Astrocyte (in vitro differentiated cells and primary cell): ENCODE results near the gene CST3. TPM values are rescaled to one million over a fixed set of nuclear protein-coding genes. Genes with fewer than 3 reads are reported as not detected.

Experiments
- DNase-seq: peaks from one replicate; pipeline ENCODE4 v3.0.0-alpha.2; 2010; ENCODE audit warnings: low read depth
- FAIRE-seq: peaks from 2 replicates; lab custom pipeline; 2011; peaks lifted over from hg19 to GRCh38; lab: Jason Lieb, UNC
- H2AFZ ChIP-seq: 2 replicates; pipeline ENCODE4 v1.6.0; 2012; ENCODE audit warnings: low read depth, low read length, inconsistent platforms
- H3K27ac ChIP-seq: 2 replicates; pipeline ENCODE4 v1.5.1; 2011; ENCODE audit warnings: low read depth, low read length, inconsistent platforms
- H3K27me3 ChIP-seq: 2 replicates; pipeline ENCODE4 v1.6.0; 2011; ENCODE audit warnings: low read length, inconsistent platforms; ENCODE audit not compliant: insufficient read depth
- H3K36me3 ChIP-seq: 2 replicates; pipeline ENCODE4 v1.5.1; 2011; ENCODE audit warnings: low read length, inconsistent platforms; ENCODE audit not compliant: insufficient read depth
- H3K4me1 ChIP-seq: 2 replicates; pipeline ENCODE4 v1.5.1; 2011; ENCODE audit warnings: low read length, inconsistent platforms; ENCODE audit not compliant: insufficient read depth
- H3K4me2 ChIP-seq: 2 replicates; pipeline ENCODE4 v1.6.0; 2012; ENCODE audit warnings: low read length, inconsistent platforms
- H3K4me3 ChIP-seq: 2 replicates; pipeline ENCODE4 v1.5.1; 2011; ENCODE audit warnings: low read depth, mild to moderate bottlenecking, low read length, inconsistent platforms; ENCODE audit not compliant: insufficient read depth
- H3K79me2 ChIP-seq: 2 replicates; pipeline ENCODE4 v1.6.0; 2012; ENCODE audit warnings: mild to moderate bottlenecking, low read length, inconsistent platforms; ENCODE audit not compliant: insufficient read depth
- H3K9ac ChIP-seq: 2 replicates; pipeline ENCODE4 v1.6.0; 2012; ENCODE audit warnings: mild to moderate bottlenecking, low read length, inconsistent platforms
- H3K9me3 ChIP-seq: 2 replicates; pipeline ENCODE4 v1.5.1; 2012; ENCODE audit warnings: low read depth, mild to moderate bottlenecking, low read length, inconsistent platforms; ENCODE audit not compliant: insufficient read depth
- H4K20me1 ChIP-seq: 2 replicates; pipeline ENCODE4 v1.6.0; 2012; ENCODE audit warnings: low read length, inconsistent platforms; ENCODE audit not compliant: insufficient read depth
- H3K27ac Mint-ChIP-seq: one replicate; pipeline ENCODE4 v1.8.0; 2021; ENCODE audit warnings: mild to moderate bottlenecking, mixed read lengths; ENCODE audit not compliant: unreplicated experiment
- H3K27me3 Mint-ChIP-seq: one replicate; pipeline ENCODE4 v1.8.0; 2021; ENCODE audit warnings: low read depth, mixed read lengths; ENCODE audit not compliant: unreplicated experiment
- H3K36me3 Mint-ChIP-seq: one replicate; pipeline ENCODE4 v1.8.0; 2021; ENCODE audit warnings: low read depth, mixed read lengths; ENCODE audit not compliant: unreplicated experiment
- H3K4me1 Mint-ChIP-seq: one replicate; pipeline ENCODE4 v1.8.0; 2021; ENCODE audit warnings: low read depth, mixed read lengths; ENCODE audit not compliant: unreplicated experiment
- H3K4me3 Mint-ChIP-seq: one replicate; pipeline ENCODE4 v1.8.0; 2021; ENCODE audit warnings: mild to moderate bottlenecking, moderate library complexity, mixed read lengths; ENCODE audit not compliant: unreplicated experiment
- H3K9me3 Mint-ChIP-seq: one replicate; pipeline ENCODE4 v1.8.0; 2021; ENCODE audit warnings: mild to moderate bottlenecking, mixed read lengths; ENCODE audit not compliant: unreplicated experiment
- CTCF ChIP-seq: IDR thresholded peaks from 2 replicates; pipeline ENCODE4 v1.5.1; 2011; ENCODE audit warnings: low read depth, mild to moderate bottlenecking, inconsistent platforms, low read length, moderate library complexity; ENCODE audit not compliant: insufficient read depth
- EZH2 ChIP-seq: IDR thresholded peaks from 2 replicates; pipeline ENCODE4 v1.6.1; 2012; ENCODE audit warnings: mild to moderate bottlenecking, low read length, inconsistent platforms; ENCODE audit not compliant: insufficient read depth
- total RNA-seq: library from RNA; stranded (reverse); gene quantifications from 2 replicates; pipeline ENCODE4 v1.2.1, GENCODE V29; 2021

CST3 gene
- total RNA-seq, 1 donor from 2014 or later: 316 TPM

- no peaks in the 10 kb centered on the region for H3K9me3 ChIP-seq
- Mint-ChIP-seq H3K27me3 (no peaks in the 10 kb centered on the region), H3K4me3 (no peak overlapping the region), H3K4me1 (peaks cover 20% of the 10 kb centered on the region), H3K9me3 (peaks cover 5% of the 10 kb centered on the region), H3K36me3 (peaks cover 16% of the 10 kb centered on the region), H3K27ac (no peak overlapping the region)
- FAIRE-seq (no peak), DNase-seq (no peak)
- H2AFZ ChIP-seq: no peak overlapping the region
- peaks cover 15% of the 10 kb centered on the region for H3K79me2 ChIP-seq
- H3K27me3 ChIP-seq: no peaks in the 10 kb centered on the region
- H3K4me2 ChIP-seq: no peak overlapping the region
- TF ChIP-seq EZH2: no peak
- no peak for TF ChIP-seq CTCF
- H3K9ac ChIP-seq: no peak overlapping the region
- no peak overlapping the region for H3K4me3 ChIP-seq
- no peak overlapping the region for H3K27ac ChIP-seq
- H3K4me1 ChIP-seq: peaks cover 17% of the 10 kb centered on the region
- H3K36me3 ChIP-seq: no peaks in the 10 kb centered on the region
- H4K20me1 ChIP-seq: peaks cover 21% of the 10 kb centered on the region
These were observed 6.4 kb downstream of the CST3 start for GRCh38 chr20:23631226-23631822.

GRCh38 chr20:23630392-23630849 lies 7.3 kb downstream of the CST3 start:
- no peak overlapping the region for H3K27ac Mint-ChIP-seq
- no peaks in the 10 kb centered on the region for H3K27me3 Mint-ChIP-seq
- Histone ChIP-seq H2AFZ (no peak overlapping the region), H3K36me3 (no peaks in the 10 kb centered on the region), H3K27ac (no peak overlapping the region), H3K27me3 (no peaks in the 10 kb centered on the region), H3K9ac (no peak overlapping the region), H3K79me2 (peaks cover 7% of the 10 kb centered on the region), H4K20me1 (peaks cover 14% of the 10 kb centered on the region), H3K4me2 (no peak overlapping the region), H3K4me1 (peaks cover 12% of the 10 kb centered on the region), H3K9me3 (no peaks in the 10 kb centered on the region), H3K4me3 (no peak overlapping the region)
- FAIRE-seq: no peak
- no peak for DNase-seq
- H3K9me3 Mint-ChIP-seq: peaks cover 5% of the 10 kb centered on the region
- peaks cover 12% of the 10 kb centered on the region for H3K36me3 Mint-ChIP-seq
- peaks cover 12% of the 10 kb centered on the region for H3K4me1 Mint-ChIP-seq
- no peak overlapping the region for H3K4me3 Mint-ChIP-seq
- TF ChIP-seq CTCF (no peak), EZH2 (no peak)
